ENCODE results near the gene KIF1A.

GRCh38 chr2:240717681-240718581 lies 102.1 kb downstream of the KIF1A start:
- TF ChIP-seq POLR2A (IDR thresholded peaks at IDR 0.05) (no peak), POLR2AphosphoS5 (IDR thresholded peaks at IDR 0.05) (no peak)
- TF ChIP-seq, protein P1, sequence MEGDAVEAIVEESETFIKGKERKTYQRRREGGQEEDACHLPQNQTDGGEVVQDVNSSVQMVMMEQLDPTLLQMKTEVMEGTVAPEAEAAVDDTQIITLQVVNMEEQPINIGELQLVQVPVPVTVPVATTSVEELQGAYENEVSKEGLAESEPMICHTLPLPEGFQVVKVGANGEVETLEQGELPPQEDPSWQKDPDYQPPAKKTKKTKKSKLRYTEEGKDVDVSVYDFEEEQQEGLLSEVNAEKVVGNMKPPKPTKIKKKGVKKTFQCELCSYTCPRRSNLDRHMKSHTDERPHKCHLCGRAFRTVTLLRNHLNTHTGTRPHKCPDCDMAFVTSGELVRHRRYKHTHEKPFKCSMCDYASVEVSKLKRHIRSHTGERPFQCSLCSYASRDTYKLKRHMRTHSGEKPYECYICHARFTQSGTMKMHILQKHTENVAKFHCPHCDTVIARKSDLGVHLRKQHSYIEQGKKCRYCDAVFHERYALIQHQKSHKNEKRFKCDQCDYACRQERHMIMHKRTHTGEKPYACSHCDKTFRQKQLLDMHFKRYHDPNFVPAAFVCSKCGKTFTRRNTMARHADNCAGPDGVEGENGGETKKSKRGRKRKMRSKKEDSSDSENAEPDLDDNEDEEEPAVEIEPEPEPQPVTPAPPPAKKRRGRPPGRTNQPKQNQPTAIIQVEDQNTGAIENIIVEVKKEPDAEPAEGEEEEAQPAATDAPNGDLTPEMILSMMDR (IDR thresholded peaks at IDR 0.05): no peak

Data from suprapubic skin (tissue), 4 donors.